BLaER1 treated with 17β-estradiol and CSF1 and Interleukin-3, amounts not matched to agents 10 nM and 100 nM (cell line): ENCODE data around the gene AASDH.

Source experiments
- H3K27ac ChIP-seq, 11 experiments: shearing (Covaris generic); formaldehyde crosslinking; 2 replicates each; pipeline ENCODE4 v1.8.1; 2022
- H3K27me3 ChIP-seq, 11 experiments: shearing (Covaris generic); formaldehyde crosslinking; 2 replicates each; pipeline ENCODE4 v1.8.1; 2022
- H3K36me3 ChIP-seq, 11 experiments: shearing (Covaris generic); formaldehyde crosslinking; 2 replicates each; pipeline ENCODE4 v1.8.1; 2022
- H3K4me1 ChIP-seq, 10 experiments: shearing (Covaris generic); formaldehyde crosslinking; 2 replicates each; pipeline ENCODE4 v1.8.1; 2022
- H3K4me2 ChIP-seq, 11 experiments: shearing (Covaris generic); formaldehyde crosslinking; 2 replicates each; pipeline ENCODE4 v1.8.1; 2022
- H3K4me3 ChIP-seq, 10 experiments: shearing (Covaris generic); formaldehyde crosslinking; 2 replicates each; pipeline ENCODE4 v1.8.1; 2022
- H3K9ac ChIP-seq, 11 experiments: shearing (Covaris generic); formaldehyde crosslinking; 2 replicates each; pipeline ENCODE4 v1.8.1; 2022
- H3K9me3 ChIP-seq, 11 experiments: shearing (Covaris generic); formaldehyde crosslinking; replicated peaks in 1 of 11; 2 replicates each; pipeline ENCODE4 v1.8.1; 2022
- H4K20me1 ChIP-seq, 11 experiments: shearing (Covaris generic); formaldehyde crosslinking; 2 replicates each; pipeline ENCODE4 v1.8.1; 2022
- Cebpa-rat ChIP-seq, 11 experiments: shearing (Covaris generic); IDR thresholded peaks; 2 replicates each; pipeline ENCODE4 v1.8.1; 2022

The AASDH gene

GRCh38 chr4:56316011-56316650 lies 71.2 kb downstream of the AASDH start:
- Histone ChIP-seq H3K27ac (no peak overlapping the region), H3K4me3 (no peak overlapping the region), H3K4me2 (no peak overlapping the region), H3K36me3 (peaks cover 27 to 93% (median 60%) of the 10 kb centered on the region in 11 experiments), H4K20me1 (no peaks in the 10 kb centered on the region), H3K27me3 (no peaks in the 10 kb centered on the region), H3K9ac (no peak overlapping the region), H3K4me1 (no peaks in the 10 kb centered on the region), H3K9me3 (peaks cover 0 to 16% (median 6%) of the 10 kb centered on the region in 11 experiments; a peak in 8 of 22 replicates)
- no peak for TF ChIP-seq Cebpa-rat (IDR thresholded peaks at IDR 0.05)

- no peaks in the 10 kb centered on the region for H3K27me3 ChIP-seq
- no peaks in the 10 kb centered on the region for H4K20me1 ChIP-seq
- H3K27ac ChIP-seq: no peak overlapping the region
- H3K4me2 ChIP-seq: no peak overlapping the region
- TF ChIP-seq Cebpa-rat (IDR thresholded peaks at IDR 0.05): no peak
- no peak overlapping the region for H3K4me3 ChIP-seq
- H3K4me1 ChIP-seq: no peaks in the 10 kb centered on the region
- peaks cover 27 to 93% (median 63%) of the 10 kb centered on the region in 11 experiments for H3K36me3 ChIP-seq
- peaks cover 0 to 16% (median 6%) of the 10 kb centered on the region in 11 experiments; a peak in 8 of 22 replicates for H3K9me3 ChIP-seq
- no peak overlapping the region for H3K9ac ChIP-seq
Measured at GRCh38 chr4:56315543-56315942, 71.7 kb downstream of the AASDH start.

GRCh38 chr4:56315041-56315440 lies 72.2 kb downstream of the AASDH start:
- TF ChIP-seq Cebpa-rat (IDR thresholded peaks at IDR 0.05): no peak
- H3K36me3 ChIP-seq: peaks cover 27 to 91% (median 66%) of the 10 kb centered on the region in 11 experiments
- H3K4me3 ChIP-seq: no peak overlapping the region
- H3K27me3 ChIP-seq: no peaks in the 10 kb centered on the region
- 0 out of 20 replicates have a peak, but pooled peaks cover 0 to 5% (median 0%) of the 10 kb centered on the region in 10 experiments for H3K4me1 ChIP-seq
- peaks cover 0 to 16% (median 6%) of the 10 kb centered on the region in 11 experiments; a peak in 8 of 22 replicates for H3K9me3 ChIP-seq
- H3K9ac ChIP-seq: no peak overlapping the region
- no peak overlapping the region for H3K27ac ChIP-seq
- no peaks in the 10 kb centered on the region for H4K20me1 ChIP-seq
- H3K4me2 ChIP-seq: no peak overlapping the region

GRCh38 chr4:56314207-56314915 lies 72.9 kb downstream of the AASDH start:
- Histone ChIP-seq H3K4me2 (no peak overlapping the region), H3K36me3 (peaks cover 27 to 88% (median 67%) of the 10 kb centered on the region in 11 experiments), H3K9me3 (peaks cover 0 to 16% (median 6%) of the 10 kb centered on the region in 11 experiments; a peak in 8 of 22 replicates), H3K9ac (no peak overlapping the region), H3K4me3 (no peak overlapping the region), H3K4me1 (0 out of 20 replicates have a peak, but pooled peaks cover 0 to 5% (median 0%) of the 10 kb centered on the region in 10 experiments), H3K27ac (no peak overlapping the region), H4K20me1 (no peaks in the 10 kb centered on the region), H3K27me3 (no peaks in the 10 kb centered on the region)
- no peak for TF ChIP-seq Cebpa-rat (IDR thresholded peaks at IDR 0.05)

- Histone ChIP-seq H3K27ac (no peak overlapping the region), H3K9me3 (peaks cover 0 to 16% (median 6%) of the 10 kb centered on the region in 11 experiments; a peak in 8 of 22 replicates), H3K4me2 (no peak overlapping the region), H3K9ac (no peak overlapping the region), H3K4me1 (0 out of 20 replicates have a peak, but pooled peaks cover 0 to 5% (median 0%) of the 10 kb centered on the region in 10 experiments), H3K27me3 (no peaks in the 10 kb centered on the region), H3K36me3 (peaks cover 27 to 91% (median 69%) of the 10 kb centered on the region in 11 experiments), H3K4me3 (no peak overlapping the region), H4K20me1 (no peaks in the 10 kb centered on the region)
- TF ChIP-seq Cebpa-rat (IDR thresholded peaks at IDR 0.05): no peak
Measured at GRCh38 chr4:56313132-56313531, 74.2 kb downstream of the AASDH start.

- Histone ChIP-seq H3K27me3 (no peaks in the 10 kb centered on the region), H3K9ac (no peak overlapping the region), H3K9me3 (peaks cover 0 to 16% (median 6%) of the 10 kb centered on the region in 11 experiments; a peak in 8 of 22 replicates), H4K20me1 (no peaks in the 10 kb centered on the region), H3K27ac (no peak overlapping the region), H3K4me1 (peaks cover 0 to 10% (median 0%) of the 10 kb centered on the region in 10 experiments; a peak in 4 of 20 replicates), H3K36me3 (peaks cover 27 to 91% (median 68%) of the 10 kb centered on the region in 11 experiments), H3K4me2 (no peak overlapping the region), H3K4me3 (no peak overlapping the region)
- TF ChIP-seq Cebpa-rat (IDR thresholded peaks at IDR 0.05): no peak
Measured at GRCh38 chr4:56311299-56311975, 75.9 kb downstream of the AASDH start.

- Histone ChIP-seq H3K9ac (no peak overlapping the region), H3K4me2 (no peak overlapping the region), H3K36me3 (peaks cover 27 to 82% (median 60%) of the 10 kb centered on the region in 11 experiments), H3K4me3 (no peak overlapping the region), H3K27me3 (no peaks in the 10 kb centered on the region), H3K27ac (no peak overlapping the region), H3K9me3 (peaks cover 0 to 16% (median 6%) of the 10 kb centered on the region in 11 experiments; a peak in 8 of 22 replicates), H4K20me1 (no peaks in the 10 kb centered on the region), H3K4me1 (peaks cover 0 to 15% (median 0%) of the 10 kb centered on the region in 10 experiments; a peak in 4 of 20 replicates)
- TF ChIP-seq Cebpa-rat (IDR thresholded peaks at IDR 0.05): no peak
Measured at GRCh38 chr4:56310401-56311125, 76.7 kb downstream of the AASDH start.

- Histone ChIP-seq H3K4me3 (no peak overlapping the region), H3K4me1 (peaks cover 0 to 21% (median 0%) of the 10 kb centered on the region in 10 experiments; a peak in 4 of 20 replicates), H3K9ac (no peak overlapping the region), H3K27me3 (no peaks in the 10 kb centered on the region), H3K4me2 (no peak overlapping the region), H3K9me3 (no peaks in the 10 kb centered on the region; a peak in 1 of 22 replicates), H3K27ac (no peak overlapping the region), H3K36me3 (peaks cover 5 to 64% (median 39%) of the 10 kb centered on the region in 11 experiments), H4K20me1 (no peaks in the 10 kb centered on the region)
- TF ChIP-seq Cebpa-rat (IDR thresholded peaks at IDR 0.05): no peak
Measured at GRCh38 chr4:56308384-56308783, 78.9 kb downstream of the AASDH start.
